ENCODE measurements around the gene NELFA.

DNA sequence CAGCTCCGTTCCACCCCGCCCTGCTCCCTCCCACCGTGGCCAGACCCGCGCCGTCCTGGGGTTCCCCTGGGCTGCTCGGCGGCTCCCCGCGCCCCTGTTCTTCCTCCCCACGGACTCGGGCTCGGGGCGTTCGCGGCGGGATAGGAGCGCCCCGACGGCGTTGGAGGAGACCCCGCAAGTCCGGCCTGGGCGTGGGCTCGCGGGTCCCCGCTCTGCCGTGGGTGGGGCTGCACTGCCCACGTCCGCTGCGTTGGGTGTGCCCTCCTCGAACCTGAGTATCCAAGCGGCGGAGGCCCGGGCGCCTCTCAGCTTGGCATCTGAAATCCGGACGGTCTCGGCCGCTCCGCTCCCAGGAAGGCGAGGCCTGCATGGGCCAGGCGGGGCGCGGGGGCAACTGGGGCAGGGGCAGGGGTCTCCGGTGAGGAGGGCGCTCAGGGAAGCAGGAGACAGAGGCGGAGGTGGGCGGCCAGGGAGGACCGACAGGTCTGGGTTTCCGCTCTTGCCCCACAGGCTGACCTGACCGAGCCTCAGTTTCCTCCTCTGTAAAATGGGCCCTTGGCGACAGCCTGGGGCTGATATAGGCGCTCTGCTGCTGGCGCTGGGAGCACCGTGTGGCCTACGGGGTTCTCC is 38.4 kb upstream of the NELFA start:
- TF ChIP-seq POLR2AphosphoS2 (IDR thresholded peaks at IDR 0.05; ENCODE audit: low read depth, low read length), result no peak
- TF ChIP-seq, protein P1, sequence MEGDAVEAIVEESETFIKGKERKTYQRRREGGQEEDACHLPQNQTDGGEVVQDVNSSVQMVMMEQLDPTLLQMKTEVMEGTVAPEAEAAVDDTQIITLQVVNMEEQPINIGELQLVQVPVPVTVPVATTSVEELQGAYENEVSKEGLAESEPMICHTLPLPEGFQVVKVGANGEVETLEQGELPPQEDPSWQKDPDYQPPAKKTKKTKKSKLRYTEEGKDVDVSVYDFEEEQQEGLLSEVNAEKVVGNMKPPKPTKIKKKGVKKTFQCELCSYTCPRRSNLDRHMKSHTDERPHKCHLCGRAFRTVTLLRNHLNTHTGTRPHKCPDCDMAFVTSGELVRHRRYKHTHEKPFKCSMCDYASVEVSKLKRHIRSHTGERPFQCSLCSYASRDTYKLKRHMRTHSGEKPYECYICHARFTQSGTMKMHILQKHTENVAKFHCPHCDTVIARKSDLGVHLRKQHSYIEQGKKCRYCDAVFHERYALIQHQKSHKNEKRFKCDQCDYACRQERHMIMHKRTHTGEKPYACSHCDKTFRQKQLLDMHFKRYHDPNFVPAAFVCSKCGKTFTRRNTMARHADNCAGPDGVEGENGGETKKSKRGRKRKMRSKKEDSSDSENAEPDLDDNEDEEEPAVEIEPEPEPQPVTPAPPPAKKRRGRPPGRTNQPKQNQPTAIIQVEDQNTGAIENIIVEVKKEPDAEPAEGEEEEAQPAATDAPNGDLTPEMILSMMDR (CRISPR knock-in tag; IDR thresholded peaks at IDR 0.05), result no peak
